Measurements from ENCODE around the gene ACE.

The ACE gene

DNA sequence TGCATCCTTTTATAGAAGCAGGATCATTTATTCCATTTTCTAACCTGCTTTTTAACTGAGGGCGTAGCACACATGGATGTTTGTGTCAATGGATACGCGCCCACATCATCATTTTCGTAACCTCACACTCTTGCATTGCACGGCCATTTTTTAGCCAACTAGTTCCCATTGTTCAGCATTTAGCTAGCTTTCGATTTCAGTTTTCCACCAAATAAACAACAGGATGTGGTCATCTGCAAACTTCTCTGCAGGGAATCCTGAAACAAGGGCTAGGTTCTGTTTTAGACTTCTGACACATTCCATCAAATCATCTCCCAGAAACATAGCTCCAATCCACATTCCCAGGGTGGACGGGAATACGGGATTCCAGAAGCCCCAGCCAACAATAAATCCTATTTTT, 37.2 kb upstream of the ACE start:
- FAIRE-seq (no peak), DNase-seq (ENCODE audit: insufficient read length, low spot score) (peak; percentile 88)
- TF ChIP-seq POLR2A (IDR thresholded peaks at IDR 0.05; ENCODE audit: low read depth, low read length): no peak

DNA sequence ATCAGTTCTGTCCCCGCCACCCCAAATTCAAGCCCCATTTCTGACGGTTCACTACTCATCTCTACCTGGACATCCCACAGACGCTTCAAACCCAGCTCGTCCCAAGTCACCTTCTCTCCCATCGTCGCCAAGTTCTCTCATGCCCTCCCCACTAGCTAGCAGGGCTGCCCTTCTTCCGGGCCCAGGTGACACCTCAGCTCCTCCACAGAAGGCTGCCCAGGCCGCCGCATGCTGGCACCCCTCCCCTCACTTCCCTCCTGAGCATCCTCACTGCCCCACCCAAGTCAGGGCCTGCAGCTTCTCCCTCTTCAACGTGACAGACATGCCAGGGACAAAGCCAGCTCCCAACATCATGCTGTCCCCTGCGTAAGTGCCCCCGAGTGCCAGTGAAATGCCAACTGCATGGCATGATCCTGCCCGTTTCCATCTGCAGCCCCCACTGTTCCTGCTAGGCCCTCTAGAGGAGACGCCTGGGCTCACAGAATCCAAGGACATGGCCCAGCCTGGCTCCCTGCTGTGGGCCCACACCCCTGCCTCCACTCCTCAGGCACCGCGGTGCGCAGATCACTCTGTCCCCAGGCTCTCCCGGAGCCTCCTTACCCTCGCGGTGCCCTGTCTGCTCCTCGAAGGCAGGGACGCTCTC, 36.6 kb upstream of the ACE start:
- TF ChIP-seq POLR2A (IDR thresholded peaks at IDR 0.05; ENCODE audit: low read depth, low read length): no peak
- FAIRE-seq (no peak), DNase-seq (ENCODE audit: insufficient read length, low spot score) (no peak)

DNA sequence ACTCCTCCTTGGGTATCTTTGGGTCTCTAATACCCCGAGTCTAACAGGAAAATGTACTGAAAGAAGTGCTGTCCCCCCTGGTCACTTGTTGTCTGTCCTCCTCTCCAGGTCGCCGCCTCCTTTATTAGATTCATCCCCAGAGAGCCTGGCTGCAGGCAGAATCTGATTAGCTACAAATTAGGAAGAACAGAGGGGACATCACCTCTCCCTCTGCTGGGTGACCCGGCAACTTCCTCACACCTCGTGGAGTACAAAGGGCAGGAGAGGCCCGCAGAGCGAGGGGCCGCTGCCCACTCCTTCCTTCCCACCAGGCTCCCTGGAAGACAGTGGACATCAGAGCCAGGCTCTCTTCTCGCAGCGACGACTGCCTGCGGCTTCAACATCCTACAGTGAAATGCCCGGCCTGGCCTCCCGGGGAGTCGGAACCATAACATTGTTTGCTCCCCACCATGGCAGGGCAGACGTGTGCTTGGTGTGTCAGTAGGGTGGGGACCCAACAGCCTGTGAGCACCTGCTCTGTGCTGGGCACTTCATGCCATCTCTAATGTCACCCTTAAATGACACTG, 36.0 kb upstream of the ACE start:
- DNase-seq (ENCODE audit: insufficient read length, low spot score) (no peak), FAIRE-seq (no peak)
- no peak for TF ChIP-seq POLR2A (IDR thresholded peaks at IDR 0.05; ENCODE audit: low read depth, low read length)

DNA sequence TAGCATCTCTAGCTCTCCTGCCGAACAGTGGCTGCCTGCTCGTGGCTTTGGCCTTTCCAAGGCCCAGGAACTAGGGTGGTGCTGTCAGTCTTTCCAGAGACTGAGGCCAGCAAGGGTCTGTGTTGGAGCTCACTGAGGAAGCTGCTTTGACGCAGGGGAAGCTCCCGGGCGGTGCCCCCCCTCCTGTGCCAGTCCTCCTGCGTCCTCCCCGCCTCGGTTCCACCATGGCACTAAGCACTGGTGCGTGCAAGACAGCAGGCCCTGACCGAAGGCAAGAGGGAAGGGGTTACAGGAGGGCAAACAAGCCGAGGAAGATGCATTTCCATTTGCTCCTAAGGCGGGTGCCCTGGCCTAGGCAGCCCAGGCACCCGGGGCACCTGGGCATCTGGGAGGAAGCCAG, 35.2 kb upstream of the ACE start:
- no peak for FAIRE-seq
- no peak for DNase-seq (ENCODE audit: insufficient read length, low spot score)
- no peak for TF ChIP-seq POLR2A (IDR thresholded peaks at IDR 0.05; ENCODE audit: low read depth, low read length)

DNA sequence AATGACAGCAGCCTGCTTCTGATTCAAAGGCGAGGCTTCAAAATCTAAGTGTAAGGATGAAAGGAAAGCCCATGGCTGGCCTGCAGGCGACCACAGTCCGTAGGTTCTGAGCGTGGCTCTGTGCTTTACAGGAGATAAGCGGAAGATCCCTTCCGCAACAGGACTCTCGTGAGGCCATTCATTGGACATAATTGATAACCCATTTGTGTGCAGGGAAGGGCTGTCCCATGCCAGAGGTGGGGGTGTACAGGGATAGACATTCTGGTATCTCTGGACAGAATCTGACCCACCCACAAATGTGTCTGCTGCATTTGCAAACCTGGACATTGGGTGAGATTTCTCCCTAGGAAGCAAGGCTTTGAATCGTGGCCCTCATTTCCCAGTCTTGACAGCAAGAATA, 34.8 kb upstream of the ACE start:
- DNase-seq (ENCODE audit: insufficient read length, low spot score): no peak
- TF ChIP-seq POLR2A (IDR thresholded peaks at IDR 0.05; ENCODE audit: low read depth, low read length): no peak
- FAIRE-seq: no peak

DNA sequence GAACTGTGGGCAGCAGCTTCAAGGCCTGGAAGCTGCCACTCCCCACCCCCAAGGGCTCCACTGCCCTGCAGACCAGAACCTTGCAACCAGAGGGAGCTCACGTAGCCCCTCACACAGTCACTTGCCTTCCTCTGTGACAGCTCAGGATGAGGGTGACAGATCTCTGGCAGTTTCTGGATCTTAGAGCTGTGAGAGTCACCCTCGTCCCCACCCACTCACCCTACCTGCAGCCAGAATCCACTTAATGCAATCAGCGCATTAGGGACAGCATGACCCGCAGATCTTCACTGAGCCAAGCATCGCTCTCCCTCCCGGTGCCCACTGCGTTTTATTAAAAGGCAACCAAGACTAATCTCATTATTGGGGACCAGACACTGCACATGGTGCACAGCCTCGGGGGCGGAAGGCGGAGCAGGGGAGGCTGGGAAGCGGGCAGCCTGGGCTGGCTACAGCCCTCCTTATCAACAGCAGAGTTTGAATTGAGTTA, 34.3 kb upstream of the ACE start:
- TF ChIP-seq POLR2A (IDR thresholded peaks at IDR 0.05; ENCODE audit: low read depth, low read length): no peak
- DNase-seq (ENCODE audit: insufficient read length, low spot score): no peak
- no peak for FAIRE-seq

DNA sequence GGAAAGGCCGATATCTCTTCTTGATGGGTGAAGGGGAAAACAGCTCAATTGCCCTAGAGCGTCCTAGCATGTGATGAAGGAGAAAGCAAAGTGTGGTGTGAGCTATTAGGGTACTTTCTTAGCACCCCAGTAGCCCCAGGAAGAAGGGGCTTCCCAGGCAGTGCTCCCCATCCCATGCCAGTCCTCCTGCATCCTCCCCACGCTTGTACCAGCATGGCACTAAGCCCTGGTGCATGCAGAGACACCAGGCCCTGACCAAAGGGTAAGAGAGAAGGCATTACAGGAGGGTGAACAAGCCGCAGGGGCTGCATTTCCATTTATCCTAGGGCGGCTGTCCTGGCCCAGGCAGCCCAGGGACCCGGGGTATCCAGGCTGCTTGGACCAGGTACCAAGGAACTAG, 33.8 kb upstream of the ACE start:
- no peak for TF ChIP-seq POLR2A (IDR thresholded peaks at IDR 0.05; ENCODE audit: low read depth, low read length)
- no peak for DNase-seq (ENCODE audit: insufficient read length, low spot score)
- FAIRE-seq: no peak

DNA sequence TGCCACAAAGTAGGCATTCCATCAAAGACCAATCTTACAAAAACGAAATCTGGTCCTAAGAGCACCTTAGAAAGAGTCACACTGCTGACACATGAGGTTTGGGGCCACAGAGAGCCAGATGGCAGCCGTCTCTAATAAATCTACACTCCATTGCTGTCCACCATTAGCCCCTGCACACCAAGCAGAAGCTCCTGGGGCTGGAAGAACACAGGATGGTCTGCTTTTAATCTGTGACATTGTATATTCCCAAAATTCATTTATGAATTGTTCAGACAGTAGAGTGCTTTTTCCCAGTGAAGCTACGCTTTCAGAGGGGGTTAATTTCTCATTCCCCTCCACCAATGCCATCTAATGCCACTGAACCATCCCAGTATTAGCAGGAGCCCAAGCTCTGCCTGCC, 32.4 kb upstream of the ACE start:
- TF ChIP-seq POLR2A (IDR thresholded peaks at IDR 0.05; ENCODE audit: low read depth, low read length): no peak
- DNase-seq (ENCODE audit: insufficient read length, low spot score) (no peak), FAIRE-seq (no peak)

DNA sequence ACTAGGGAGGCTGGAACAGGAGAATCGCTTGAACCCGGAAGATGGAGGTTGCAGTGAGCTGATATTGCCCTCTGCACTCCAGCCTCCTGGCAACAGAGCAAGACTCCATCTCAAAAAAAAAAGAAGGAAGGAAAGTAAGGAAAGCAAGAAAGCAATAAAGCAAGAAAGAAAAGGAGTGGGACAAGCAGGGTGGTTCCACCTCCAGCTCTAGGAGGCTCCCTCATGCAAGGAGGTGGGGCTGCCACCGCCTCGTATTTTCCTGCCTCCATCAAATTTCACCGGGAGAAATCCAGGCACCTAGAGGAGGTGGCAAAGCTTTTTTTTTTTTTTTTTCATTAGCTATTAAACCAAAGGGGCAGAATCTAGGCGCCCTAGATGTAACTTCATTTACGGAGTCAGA, 31.8 kb upstream of the ACE start:
- DNase-seq (ENCODE audit: insufficient read length, low spot score): no peak
- FAIRE-seq: no peak
- no peak for TF ChIP-seq POLR2A (IDR thresholded peaks at IDR 0.05; ENCODE audit: low read depth, low read length)

DNA sequence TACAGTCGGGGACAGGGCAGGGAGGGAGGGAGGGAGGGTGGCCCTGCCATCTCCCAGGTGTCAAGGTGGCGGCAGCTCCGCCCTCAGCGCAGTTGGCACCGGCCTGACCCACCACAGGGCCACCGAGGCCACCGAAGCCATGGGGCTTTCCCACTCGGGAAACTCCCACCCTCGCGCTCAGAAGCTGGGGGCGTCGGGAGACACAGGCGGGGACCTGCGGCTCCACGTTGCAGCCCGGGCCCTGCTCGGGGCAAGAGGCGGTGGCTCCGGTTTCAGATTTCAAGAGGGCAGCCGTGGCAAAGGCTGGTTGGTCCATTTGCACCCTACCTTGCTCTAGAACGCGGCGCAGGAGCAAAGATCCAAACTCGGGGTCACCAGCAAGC, 31.3 kb upstream of the ACE start:
- FAIRE-seq (no peak), DNase-seq (ENCODE audit: insufficient read length, low spot score) (no peak)
- no peak for TF ChIP-seq POLR2A (IDR thresholded peaks at IDR 0.05; ENCODE audit: low read depth, low read length)

DNA sequence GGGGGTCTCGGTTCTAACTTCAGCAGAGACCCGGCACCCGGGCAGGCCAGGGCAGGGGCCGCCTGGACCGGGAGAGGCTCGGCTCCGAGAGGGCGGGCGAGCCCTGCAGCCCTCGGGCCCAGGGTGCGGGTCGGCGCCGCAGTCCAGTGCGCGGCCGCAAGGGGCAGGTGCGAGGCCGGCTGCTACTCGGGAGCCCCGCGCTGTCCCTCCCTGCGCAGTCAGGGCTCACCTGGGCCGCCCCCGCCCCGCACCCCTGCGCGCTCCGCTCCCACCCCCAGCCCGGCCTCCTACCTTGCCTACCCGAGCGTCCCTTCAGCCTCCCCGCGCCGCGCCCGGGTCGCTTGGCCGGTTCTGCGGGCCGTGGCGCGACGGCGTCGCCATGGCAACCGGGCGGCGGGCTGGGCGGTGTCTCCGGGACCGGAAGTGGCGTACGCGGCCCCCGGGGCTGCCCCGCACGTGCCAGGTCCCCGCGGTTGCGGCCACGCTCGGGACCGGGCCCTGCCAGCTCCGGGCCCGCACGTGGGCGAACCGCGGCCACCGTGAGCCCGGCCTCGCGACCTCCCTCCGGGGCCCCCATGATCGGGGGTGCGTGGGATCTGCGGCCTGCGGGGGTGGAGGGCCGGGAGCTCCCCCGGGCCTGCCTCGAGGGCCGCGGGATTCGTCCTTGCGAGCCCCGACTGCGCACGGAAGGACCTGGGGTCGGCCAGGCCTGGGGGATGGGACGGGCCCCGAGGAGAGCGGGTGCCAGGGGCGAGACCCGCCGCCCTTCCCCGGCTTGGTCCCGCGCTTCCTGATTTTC, 30.7 kb upstream of the ACE start, which contains the start of gene CYB561:
Gene CYB561, minus strand, starts transcription at position 353 of the 799 bp plus-strand sequence. CDS start 8,759 bp downstream, outside the sequence.
- DNase-seq (ENCODE audit: insufficient read length, low spot score) (peak; percentile 78), FAIRE-seq (no peak)
- TF ChIP-seq POLR2A (IDR thresholded peaks at IDR 0.05; ENCODE audit: low read depth, low read length): no peak; the same call in 1 of the 2 replicates

DNA sequence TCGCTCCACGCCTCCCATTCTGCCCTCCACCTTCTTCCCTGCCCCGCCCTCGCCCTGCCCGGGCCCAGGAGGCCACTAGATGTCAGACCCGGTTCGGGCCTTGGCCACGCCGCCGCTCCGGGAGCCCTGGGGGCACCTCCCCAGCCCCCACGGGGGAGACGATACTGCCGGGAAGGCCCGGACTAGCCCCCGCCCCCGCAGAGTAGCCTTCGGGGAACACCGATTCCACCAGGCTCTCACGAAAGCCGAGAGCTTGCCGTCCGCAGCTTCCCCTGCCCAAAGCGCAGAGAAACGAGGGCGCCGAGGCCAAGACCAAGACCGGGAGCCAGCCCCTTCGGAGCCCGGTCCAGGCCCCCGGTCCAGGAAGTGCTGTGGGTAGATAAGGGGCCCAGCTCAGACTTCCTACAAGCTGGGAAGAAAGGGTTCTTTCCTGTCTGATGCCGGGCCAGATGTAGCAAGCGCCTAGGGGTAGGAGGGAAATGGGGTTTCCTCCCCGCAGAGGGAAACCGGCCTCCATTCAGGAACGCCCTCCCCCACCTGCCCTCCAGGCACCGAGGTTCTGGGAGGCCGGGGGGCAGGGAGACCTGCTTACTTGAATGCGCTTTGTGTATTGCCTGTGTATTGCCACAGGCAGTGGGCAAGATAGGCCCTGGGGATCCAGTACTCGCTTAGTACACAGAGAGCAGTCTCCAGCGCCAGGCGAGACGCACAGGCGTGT, 29.9 kb upstream of the ACE start:
- DNase-seq (ENCODE audit: insufficient read length, low spot score) (no peak), FAIRE-seq (no peak)
- no peak for TF ChIP-seq POLR2A (IDR thresholded peaks at IDR 0.05; ENCODE audit: low read depth, low read length)

DNA sequence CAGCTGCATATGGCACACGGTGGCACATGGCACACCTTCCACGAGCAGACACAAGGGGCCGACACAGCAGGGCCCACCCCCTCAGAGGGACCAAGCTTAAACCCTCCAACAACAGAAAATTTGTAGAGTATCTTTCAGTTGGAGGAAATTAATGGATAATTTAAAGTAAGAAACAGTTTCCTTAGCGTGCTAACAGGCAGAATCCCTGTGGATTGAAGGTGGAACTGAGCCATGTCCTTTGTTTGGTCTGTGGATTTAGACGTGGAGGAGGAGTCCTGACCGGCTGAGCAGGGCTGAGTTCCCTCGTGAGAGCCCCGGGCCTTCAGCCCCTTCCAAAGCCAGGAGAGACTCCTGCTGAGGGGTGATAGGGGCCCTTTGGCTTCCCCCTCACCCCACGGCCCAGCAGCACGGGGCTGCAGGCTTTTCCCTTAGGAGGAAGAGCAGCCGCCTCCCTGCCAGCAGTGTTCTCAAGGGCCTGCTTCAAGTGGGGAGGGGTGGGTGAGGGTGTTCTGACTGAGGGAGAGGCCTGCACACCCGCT, 29.3 kb upstream of the ACE start:
- FAIRE-seq (no peak), DNase-seq (ENCODE audit: insufficient read length, low spot score) (no peak)
- no peak for TF ChIP-seq POLR2A (IDR thresholded peaks at IDR 0.05; ENCODE audit: low read depth, low read length)

DNA sequence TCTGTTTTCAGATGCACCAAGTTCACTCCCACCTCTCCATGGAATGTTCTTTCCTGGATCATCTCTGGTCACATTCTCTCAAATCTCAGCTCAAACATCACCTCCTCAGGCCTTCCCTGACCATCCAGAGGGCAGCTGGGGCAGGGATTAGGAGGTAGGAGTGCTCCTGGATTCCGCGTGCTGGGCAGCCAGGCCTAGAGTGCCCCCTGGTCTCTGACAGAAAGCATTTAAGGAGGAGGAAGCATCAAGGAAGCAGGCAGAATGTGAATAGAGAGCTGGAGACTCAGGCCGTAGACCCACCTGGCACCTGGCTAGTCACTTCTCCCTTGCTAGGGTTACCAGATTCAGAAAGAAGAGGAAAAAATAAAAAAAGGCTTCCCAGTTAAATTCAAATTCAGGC, 28.2 kb upstream of the ACE start:
- FAIRE-seq: no peak
- TF ChIP-seq POLR2A (IDR thresholded peaks at IDR 0.05; ENCODE audit: low read depth, low read length): no peak
- no peak for DNase-seq (ENCODE audit: insufficient read length, low spot score)
